Endothelial cell (in vitro differentiated cells): ENCODE data around the gene ARHGEF6. TPM values are rescaled to one million over a fixed set of nuclear protein-coding genes. Genes with fewer than 3 reads are reported as not detected.

Experiments used
- DNase-seq: peaks from one replicate; pipeline ENCODE4 v3.0.0; 2021; ENCODE audit warnings: low spot score
- H3K27ac Mint-ChIP-seq: one replicate; pipeline ENCODE4 v1.8.0; 2021; ENCODE audit warnings: mixed read lengths, inconsistent platforms; ENCODE audit not compliant: unreplicated experiment
- H3K27me3 Mint-ChIP-seq: one replicate; pipeline ENCODE4 v1.8.0; 2021; ENCODE audit warnings: mild to moderate bottlenecking, moderate library complexity, mixed read lengths, inconsistent platforms; ENCODE audit not compliant: unreplicated experiment
- H3K36me3 Mint-ChIP-seq: one replicate; pipeline ENCODE4 v1.8.0; 2021; ENCODE audit warnings: mild to moderate bottlenecking, low read depth, mixed read lengths, inconsistent platforms; ENCODE audit not compliant: unreplicated experiment
- H3K4me1 Mint-ChIP-seq: one replicate; pipeline ENCODE4 v1.8.0; 2021; ENCODE audit warnings: mild to moderate bottlenecking, mixed read lengths, inconsistent platforms; ENCODE audit not compliant: unreplicated experiment
- H3K4me3 Mint-ChIP-seq: one replicate; pipeline ENCODE4 v1.8.0; 2021; ENCODE audit warnings: mild to moderate bottlenecking, mixed read lengths, inconsistent platforms; ENCODE audit not compliant: unreplicated experiment
- H3K9me3 Mint-ChIP-seq: one replicate; pipeline ENCODE4 v1.8.0; 2021; ENCODE audit warnings: mixed read lengths, inconsistent platforms; ENCODE audit not compliant: unreplicated experiment
- CTCF ChIP-seq: fragments of 200-600 bp; sonication (generic); IDR thresholded peaks from one replicate; pipeline ENCODE4 v1.5.0; 2021; ENCODE audit warnings: antibody characterized with exemption; ENCODE audit not compliant: unreplicated experiment
- total RNA-seq: library from RNA; stranded (reverse); fragmentation: NEBNext Ultra II Directional; extraction: Animal tissue kit (Norgen Biotek cat#: 25700); gene quantifications from one replicate; pipeline ENCODE4 v1.2.1, GENCODE V29; 2021; ENCODE audit not compliant: unreplicated experiment

The ARHGEF6 gene
- total RNA-seq, 1 donor from 2014 or later = 18.8 TPM

DNA sequence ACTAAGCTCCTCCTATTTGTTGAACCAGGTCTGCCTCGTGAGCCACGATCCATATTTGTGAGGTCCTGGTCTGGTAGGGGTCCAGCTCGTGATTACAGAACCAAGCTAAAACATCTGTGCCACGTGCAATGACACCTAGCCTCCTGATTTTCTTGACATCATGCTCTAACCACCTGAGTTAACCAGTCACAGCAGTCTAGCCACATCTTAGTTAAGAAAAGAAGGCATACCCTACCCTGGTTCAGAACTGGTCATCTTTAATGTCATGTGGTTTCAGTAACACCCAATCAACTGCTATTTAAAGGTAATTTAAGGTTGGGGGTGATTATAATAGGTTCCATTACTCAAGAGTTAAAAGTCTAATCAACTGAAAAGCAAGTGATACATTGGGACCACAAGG lies 28.4 kb downstream of the ARHGEF6 start:
- Mint-ChIP-seq H3K27ac (no peak overlapping the region), H3K9me3 (no peaks in the 10 kb centered on the region), H3K4me3 (no peak overlapping the region), H3K36me3 (no peaks in the 10 kb centered on the region), H3K27me3 (peaks cover 2% of the 10 kb centered on the region), H3K4me1 (peaks cover 10% of the 10 kb centered on the region)
- no peak for DNase-seq
- no peak for TF ChIP-seq CTCF

DNA sequence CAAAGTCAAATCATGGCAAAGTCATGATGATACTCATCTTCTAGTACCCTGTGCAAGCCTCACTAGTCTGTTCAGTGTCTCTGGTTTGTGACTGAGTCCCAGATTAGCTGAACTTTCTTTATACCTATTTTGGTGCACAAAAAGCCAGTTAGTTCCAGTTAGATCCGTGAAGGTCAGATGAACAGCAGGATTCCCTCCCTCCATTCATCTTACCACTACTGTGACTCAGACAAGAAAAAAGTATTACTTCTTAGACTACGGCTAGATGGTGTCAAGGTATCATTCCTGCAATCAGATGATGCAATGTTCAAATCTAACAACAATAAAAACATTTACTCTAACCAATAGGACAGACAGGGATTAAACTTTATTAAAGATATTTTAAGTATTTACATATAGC lies 30.4 kb downstream of the ARHGEF6 start:
- no peak overlapping the region for H3K27ac Mint-ChIP-seq
- H3K9me3 Mint-ChIP-seq = no peaks in the 10 kb centered on the region
- H3K36me3 Mint-ChIP-seq = no peaks in the 10 kb centered on the region
- no peak for TF ChIP-seq CTCF
- no peak overlapping the region for H3K4me3 Mint-ChIP-seq
- DNase-seq = no peak
- peaks cover 2% of the 10 kb centered on the region for H3K27me3 Mint-ChIP-seq
- H3K4me1 Mint-ChIP-seq = peaks cover 28% of the 10 kb centered on the region

DNA sequence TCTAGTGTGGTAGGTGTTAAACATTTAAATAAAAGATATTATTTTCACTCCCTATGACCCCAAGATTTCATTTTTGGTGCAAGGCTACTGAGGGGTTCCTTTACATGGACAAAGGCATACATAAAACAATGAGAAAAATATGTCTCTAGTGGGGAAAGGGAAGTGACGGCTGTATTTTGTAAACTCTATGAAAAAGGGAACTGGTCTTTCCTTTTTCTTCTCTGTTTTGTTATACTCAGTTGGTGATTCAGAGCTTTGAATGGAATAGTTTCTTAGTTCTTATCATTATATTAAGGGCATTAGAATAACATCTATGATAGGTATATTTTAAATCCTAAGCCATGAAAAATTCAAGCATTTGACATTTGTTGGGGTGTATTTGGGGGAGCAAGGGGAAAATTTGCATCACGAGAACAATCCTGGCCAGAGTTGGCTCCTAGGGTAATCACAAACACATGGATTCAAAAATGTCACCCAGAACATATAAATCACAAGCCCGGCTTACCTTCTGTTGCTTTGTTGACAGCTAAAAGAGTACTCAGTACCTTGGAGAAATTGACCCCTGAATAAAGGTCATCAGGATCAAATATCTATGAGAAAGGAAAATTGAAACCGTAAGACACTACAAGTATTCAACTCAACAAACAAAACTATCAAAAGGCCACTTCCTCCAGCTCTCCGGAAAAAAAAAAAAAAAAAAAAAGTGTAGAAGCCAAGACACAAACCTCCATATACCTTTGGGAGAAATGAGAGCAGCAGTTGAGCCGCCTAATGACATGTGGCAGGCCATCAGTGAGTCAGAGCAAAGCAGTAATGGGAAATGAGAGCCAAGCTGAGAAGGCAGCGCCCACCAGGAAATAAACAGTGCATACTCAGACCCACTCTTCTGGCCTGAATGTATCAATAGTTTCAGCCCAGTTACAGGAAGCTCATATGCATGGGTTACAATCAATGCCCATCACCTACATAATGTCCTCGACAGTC lies 33.4 kb downstream of the ARHGEF6 start:
- H3K27ac Mint-ChIP-seq = peak overlapping the region; percentile 80
- TF ChIP-seq CTCF = no peak
- DNase-seq = no peak
- H3K9me3 Mint-ChIP-seq = no peaks in the 10 kb centered on the region
- peaks cover 43% of the 10 kb centered on the region for H3K4me1 Mint-ChIP-seq
- peaks cover 2% of the 10 kb centered on the region for H3K27me3 Mint-ChIP-seq
- no peak overlapping the region for H3K4me3 Mint-ChIP-seq
- no peaks in the 10 kb centered on the region for H3K36me3 Mint-ChIP-seq

GRCh38 chrX:136745215-136746173 lies 35.2 kb downstream of the ARHGEF6 start:
- no peak for TF ChIP-seq CTCF
- no peak for DNase-seq
- H3K9me3 Mint-ChIP-seq = no peaks in the 10 kb centered on the region
- H3K4me3 Mint-ChIP-seq = no peak overlapping the region
- peaks cover 43% of the 10 kb centered on the region for H3K4me1 Mint-ChIP-seq
- no peaks in the 10 kb centered on the region for H3K36me3 Mint-ChIP-seq
- H3K27ac Mint-ChIP-seq = peak overlapping the region; percentile 54
- peaks cover 2% of the 10 kb centered on the region for H3K27me3 Mint-ChIP-seq
